Measurements from ENCODE around the gene SLFN12. TPM values are rescaled to one million over a fixed set of nuclear protein-coding genes. Genes with fewer than 3 reads are reported as not detected.

Gene SLFN12
- total and polyA plus RNA-seq, 7 experiments from 2014 or later = 2.2 to 14.9 (median 4.3) TPM

DNA sequence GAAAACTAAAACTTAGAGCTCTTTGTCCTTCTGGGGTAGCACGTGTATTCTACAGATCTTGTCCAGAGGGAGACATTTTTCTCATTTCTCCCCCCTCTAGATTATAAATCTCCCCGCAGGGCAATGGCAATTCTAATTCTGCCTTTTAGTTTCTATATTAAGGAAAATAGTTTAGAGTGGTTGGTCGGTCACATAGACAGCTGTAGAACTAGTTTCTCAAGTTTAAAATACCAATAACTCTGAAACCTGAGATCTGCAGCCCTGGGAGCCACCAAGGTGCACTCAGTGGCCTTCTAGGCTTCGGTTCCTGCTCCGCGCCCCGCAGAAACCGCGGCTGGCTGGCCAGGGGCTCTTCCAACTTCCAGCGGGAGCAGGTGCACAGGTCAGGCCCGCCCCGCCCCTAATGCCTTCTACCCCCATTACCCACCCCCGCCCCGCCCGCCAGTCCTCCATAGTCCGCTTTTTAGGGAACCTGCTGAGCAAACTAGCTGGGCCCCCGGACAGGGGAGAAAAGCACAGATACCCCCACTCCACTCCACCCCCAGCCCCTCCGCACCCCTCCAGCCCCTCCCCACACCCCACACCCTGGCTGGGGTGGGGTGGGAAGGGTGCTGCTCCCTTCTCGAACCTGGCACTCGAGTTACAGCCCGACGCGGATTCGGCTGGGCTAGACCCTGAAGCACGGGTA, 59.3 kb downstream of the SLFN12 start:
- H3K27me3 Mint-ChIP-seq = peaks cover 0 to 4% (median 0%) of the 10 kb centered on the region in 5 donors
- H3K4me1 ChIP-seq (ENCODE audit: control insufficient read depth in 2 of 2, insufficient read depth in 2 of 2, low read length in 2 of 2) = peaks cover 7 to 19% of the 10 kb centered on the region in 2 donors
- intact Hi-C loops (cut with micrococcal nuclease) = loop anchor here (1.0 to 10.0 kb wide), 12 partner anchors 26 to 432 kb away; partner anchors contain the start of genes SLFN13 (in 2 of the 2), SLFN5 (in 2 of the 2), AP2B1 (in 1 of the 2) and SLFN12 (in 1 of the 2)
- H3K27me3 ChIP-seq (ENCODE audit: control insufficient read depth in 2 of 2, insufficient read depth in 2 of 2, low read length in 2 of 2) = no peaks in the 10 kb centered on the region
- H3K36me3 ChIP-seq (ENCODE audit: control insufficient read depth in 2 of 3, insufficient read depth in 3 of 3, low read length in 3 of 3) = peaks cover 0 to 3% (median 0%) of the 10 kb centered on the region in 3 experiments
- peak overlapping the region; percentile 99 for H3K27ac ChIP-seq (ENCODE audit: low read depth, low read length)
- DNase-seq (peak in 5 of 9 donors; percentile 2 to 54 (median 22)), ATAC-seq (peak; percentile 15)
- peak overlapping the region; percentile 94 to 99 (median 98) for H3K4me3 Mint-ChIP-seq
- peaks cover 24 to 75% (median 60%) of the 10 kb centered on the region in 7 donors for H3K4me1 Mint-ChIP-seq
- H3K27ac Mint-ChIP-seq = peak overlapping the region; percentile 92 to 99 (median 99)
- H3K9me3 Mint-ChIP-seq = peaks cover 0 to 25% (median 9%) of the 10 kb centered on the region in 11 donors
- H3K36me3 Mint-ChIP-seq = peaks cover 0 to 40% (median 10%) of the 10 kb centered on the region in 5 donors
- ChIA-PET POLR2A (interaction anchor here (0.5 to 3.5 kb wide), 22 partner anchors 9 to 312 kb away, joined by 3 to 18 read pairs (median 5); partner anchors contain the start of genes PEX12, SLFN12L, SLFN13 and SLFN5), CTCF (interaction anchor here (1.0 to 1.6 kb wide), 3 partner anchors 8 to 115 kb away, joined by 3 to 7 read pairs (median 4); no protein-coding TSS in a partner anchor)
- H3K4me3 ChIP-seq (ENCODE audit: low read length) = peak overlapping the region; percentile 92
- peaks cover 0 to 5% (median 0%) of the 10 kb centered on the region in 3 experiments for H3K9me3 ChIP-seq (ENCODE audit: control insufficient read depth in 2 of 3, low read length in 3 of 3)

DNA sequence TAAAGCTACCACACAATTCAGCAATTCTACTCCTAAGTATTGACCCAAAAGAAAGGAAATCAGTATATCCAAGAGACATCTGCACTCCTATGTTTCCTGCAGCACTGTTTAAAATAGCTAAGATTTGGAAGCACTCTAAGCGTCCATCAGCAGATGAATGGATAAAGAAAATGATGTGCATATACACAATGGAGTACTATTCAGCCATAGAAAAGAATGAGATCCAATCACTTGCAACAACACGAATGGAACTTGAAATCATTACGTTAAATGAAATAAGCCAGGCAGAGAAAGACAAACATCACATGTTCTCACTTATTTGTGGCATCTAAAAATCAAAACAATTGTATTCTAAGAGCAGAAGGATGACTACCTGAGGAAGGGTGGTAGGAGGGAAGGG, 60.4 kb downstream of the SLFN12 start:
- CTCF ChIA-PET = interaction anchor here (1.3 kb wide), 1 partner anchor 168 kb away, joined by 4 read pairs; no protein-coding TSS in a partner anchor
- Histone ChIP-seq H3K36me3 (ENCODE audit: control insufficient read depth in 2 of 3, insufficient read depth in 3 of 3, low read length in 3 of 3) (peaks cover 0 to 3% (median 0%) of the 10 kb centered on the region in 3 experiments), H3K27ac (ENCODE audit: low read depth, low read length) (no peak overlapping the region), H3K4me3 (ENCODE audit: low read length) (no peak overlapping the region), H3K4me1 (ENCODE audit: control insufficient read depth in 2 of 2, insufficient read depth in 2 of 2, low read length in 2 of 2) (peaks cover 12 to 26% of the 10 kb centered on the region in 2 donors), H3K9me3 (ENCODE audit: control insufficient read depth in 2 of 3, low read length in 3 of 3) (peaks cover 0 to 5% (median 0%) of the 10 kb centered on the region in 3 experiments), H3K27me3 (ENCODE audit: control insufficient read depth in 2 of 2, insufficient read depth in 2 of 2, low read length in 2 of 2) (no peaks in the 10 kb centered on the region)
- peak overlapping the region; percentile 42 to 98 (median 85) for H3K4me3 Mint-ChIP-seq
- POLR2A ChIA-PET = interaction anchor here (0.7 to 3.5 kb wide), 5 partner anchors 9 to 165 kb away, joined by 3 to 18 read pairs (median 7); partner anchors contain the start of gene SLFN12L
- H3K9me3 Mint-ChIP-seq = peaks cover 0 to 25% (median 9%) of the 10 kb centered on the region in 11 donors
- intact Hi-C loops (cut with micrococcal nuclease) = loop anchor here (2.0 to 10.0 kb wide), 8 partner anchors 25 to 433 kb away; partner anchors contain the start of genes SLFN5 (in 2 of the 2), AP2B1 (in 1 of the 2), SLFN12 (in 1 of the 2) and SLFN13 (in 1 of the 2)
- H3K36me3 Mint-ChIP-seq = peaks cover 0 to 42% (median 10%) of the 10 kb centered on the region in 5 donors
- H3K4me1 Mint-ChIP-seq = peaks cover 28 to 73% (median 61%) of the 10 kb centered on the region in 7 donors
- DNase-seq (no peak), ATAC-seq (no peak)
- peak overlapping the region in 8 of 9 donors; percentile 8 to 76 (median 38) for H3K27ac Mint-ChIP-seq
- no peaks in the 10 kb centered on the region for H3K27me3 Mint-ChIP-seq

DNA sequence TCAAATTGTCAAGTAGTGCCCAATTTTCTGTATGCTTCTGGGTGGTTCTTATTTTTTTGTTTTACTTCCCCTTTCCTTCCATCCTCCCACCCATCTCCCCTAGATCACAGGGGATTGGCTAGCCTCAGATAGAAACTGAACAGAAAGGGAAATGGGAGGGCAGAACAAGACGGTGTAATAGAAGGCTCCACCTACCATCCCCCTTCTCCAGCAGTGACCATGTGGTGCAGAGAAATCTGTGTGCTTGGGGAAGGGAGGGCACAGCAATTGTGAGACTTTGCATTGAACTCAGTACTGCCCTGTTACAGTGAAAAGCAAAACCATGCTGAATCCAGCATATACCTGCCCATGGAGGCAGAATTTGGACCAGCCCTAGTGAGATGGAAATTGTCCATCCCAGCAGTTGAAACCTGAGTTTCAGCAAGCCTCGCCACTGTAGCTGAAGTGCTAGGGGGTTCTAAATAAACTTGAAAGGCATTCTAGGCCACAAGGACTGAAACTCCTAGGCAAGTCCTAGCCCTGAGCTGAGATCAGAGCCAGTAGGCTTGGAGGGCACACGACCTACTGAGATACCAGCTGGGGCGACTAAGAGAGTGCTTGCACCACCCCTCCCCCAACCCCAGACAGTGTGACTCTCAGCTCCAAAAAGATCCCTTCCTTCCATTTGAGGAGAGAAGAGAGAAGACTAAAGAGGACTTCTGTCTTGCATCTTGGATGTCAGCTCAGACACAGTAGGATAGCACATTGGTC, 64.0 kb downstream of the SLFN12 start:
- ChIA-PET POLR2A (interaction anchor here (0.6 kb wide), 1 partner anchor 170 kb away, joined by 3 read pairs; no protein-coding TSS in a partner anchor), CTCF (no interaction called here)
- Histone ChIP-seq H3K36me3 (ENCODE audit: control insufficient read depth in 2 of 3, insufficient read depth in 3 of 3, low read length in 3 of 3) (peaks cover 0 to 6% (median 0%) of the 10 kb centered on the region in 3 experiments), H3K9me3 (ENCODE audit: control insufficient read depth in 2 of 3, low read length in 3 of 3) (peaks cover 0 to 5% (median 0%) of the 10 kb centered on the region in 3 experiments), H3K27me3 (ENCODE audit: control insufficient read depth in 2 of 2, insufficient read depth in 2 of 2, low read length in 2 of 2) (no peaks in the 10 kb centered on the region), H3K4me3 (ENCODE audit: low read length) (no peak overlapping the region), H3K4me1 (ENCODE audit: control insufficient read depth in 2 of 2, insufficient read depth in 2 of 2, low read length in 2 of 2) (peaks cover 12 to 26% of the 10 kb centered on the region in 2 donors), H3K27ac (ENCODE audit: low read depth, low read length) (peak overlapping the region; percentile 47)
- Mint-ChIP-seq H3K9me3 (peaks cover 0 to 25% (median 9%) of the 10 kb centered on the region in 11 donors), H3K4me3 (peak overlapping the region; percentile 25 to 63 (median 56)), H3K36me3 (peaks cover 8 to 63% (median 30%) of the 10 kb centered on the region in 5 donors), H3K27me3 (no peaks in the 10 kb centered on the region), H3K4me1 (peaks cover 40 to 71% (median 52%) of the 10 kb centered on the region in 7 donors), H3K27ac (peak overlapping the region in 7 of 9 donors; percentile 36 to 80 (median 61))
- peak; percentile 98 for ATAC-seq
- peak in 6 of 9 donors; percentile 11 to 43 (median 30) for DNase-seq
- intact Hi-C loops (cut with micrococcal nuclease) = no loop called here

DNA sequence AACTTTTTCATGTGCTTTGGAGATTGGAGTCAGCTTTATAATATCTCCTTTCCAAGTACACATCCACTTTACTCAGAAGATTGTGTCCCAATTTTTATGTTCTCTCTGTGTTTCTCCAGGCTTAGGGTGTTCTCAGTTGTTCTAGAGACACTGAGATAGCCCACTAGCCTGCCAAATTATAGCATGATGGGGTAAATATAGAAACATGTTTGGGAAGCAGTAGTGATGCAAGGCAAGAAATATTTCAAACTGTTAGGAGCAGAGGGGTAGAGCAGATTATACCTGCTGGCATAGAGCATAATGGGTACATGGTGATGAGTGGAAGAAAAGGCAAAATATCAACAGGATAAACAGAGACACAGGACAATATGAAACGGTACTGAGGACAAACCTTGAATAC, 71.3 kb downstream of the SLFN12 start:
- peaks cover 0 to 17% (median 17%) of the 10 kb centered on the region in 3 experiments for H3K36me3 ChIP-seq (ENCODE audit: control insufficient read depth in 2 of 3, insufficient read depth in 3 of 3, low read length in 3 of 3)
- no peaks in the 10 kb centered on the region for H3K9me3 Mint-ChIP-seq
- no peaks in the 10 kb centered on the region for H3K27me3 Mint-ChIP-seq
- H3K27ac ChIP-seq (ENCODE audit: low read depth, low read length) = no peak overlapping the region
- POLR2A ChIA-PET = interaction anchor here (0.9 to 1.1 kb wide), 3 partner anchors 13 to 206 kb away, joined by 3 to 5 read pairs (median 4); partner anchors contain the start of gene SLFN11
- no peaks in the 10 kb centered on the region for H3K9me3 ChIP-seq (ENCODE audit: control insufficient read depth in 2 of 3, low read length in 3 of 3)
- peak overlapping the region in 1 of 10 donors; percentile 2 for H3K4me3 Mint-ChIP-seq
- H3K4me3 ChIP-seq (ENCODE audit: low read length) = no peak overlapping the region
- H3K4me1 Mint-ChIP-seq = peaks cover 8 to 57% (median 22%) of the 10 kb centered on the region in 7 donors
- CTCF ChIA-PET = no interaction called here
- H3K4me1 ChIP-seq (ENCODE audit: control insufficient read depth in 2 of 2, insufficient read depth in 2 of 2, low read length in 2 of 2) = no peaks in the 10 kb centered on the region
- intact Hi-C loops (cut with micrococcal nuclease) = no loop called here
- peak overlapping the region in 1 of 9 donors; percentile 18 for H3K27ac Mint-ChIP-seq
- H3K36me3 Mint-ChIP-seq = peaks cover 13 to 66% (median 56%) of the 10 kb centered on the region in 5 donors
- no peak for ATAC-seq
- H3K27me3 ChIP-seq (ENCODE audit: control insufficient read depth in 2 of 2, insufficient read depth in 2 of 2, low read length in 2 of 2) = no peaks in the 10 kb centered on the region
- no peak for DNase-seq

Other genes with a start within 250 kb of the SLFN12 start
- gene SLC35G3, start 238.1 kb downstream of the SLFN12 start, total RNA-seq = not detected
- not detected for gene SLC35G3, start 238.1 kb downstream of the SLFN12 start, polyA plus RNA-seq
- gene SLFN5, start 189.4 kb downstream of the SLFN12 start, total RNA-seq = 100 to 1,000 TPM in 4 of 5 experiments, 10 to 100 TPM in 1; 80.0 to 199 (median 133) TPM
- 100 to 1,000 TPM; 103 to 169 TPM for gene SLFN5, start 189.4 kb downstream of the SLFN12 start, polyA plus RNA-seq
- gene SLFN11, start 58.9 kb downstream of the SLFN12 start, total RNA-seq = 10 to 100 TPM; 13.8 to 71.9 (median 29.7) TPM
- 1 to 10 TPM; 5.5 to 8.0 TPM for gene SLFN11, start 58.9 kb downstream of the SLFN12 start, polyA plus RNA-seq
- 10 to 100 TPM; 10.5 to 64.7 (median 21.0) TPM for gene SLFN13, start 16.3 kb upstream of the SLFN12 start, total RNA-seq
- gene SLFN13, start 16.3 kb upstream of the SLFN12 start, polyA plus RNA-seq = 1 to 10 TPM; 3.6 to 5.4 TPM
- gene SLFN12L, start 105.2 kb upstream of the SLFN12 start, total RNA-seq = 100 to 1,000 TPM in 1 of 5 experiments, 10 to 100 TPM in 4; 41.7 to 111 (median 52.9) TPM
- gene SLFN12L, start 105.2 kb upstream of the SLFN12 start, polyA plus RNA-seq = 10 to 100 TPM; 12.0 to 13.6 TPM
- not detected for gene SLFN14, start 128.3 kb upstream of the SLFN12 start, total RNA-seq
- under 1 TPM in 1 of 2 donors, not detected in 1; 0.06 TPM for gene SLFN14, start 128.3 kb upstream of the SLFN12 start, polyA plus RNA-seq
- gene PEX12, start 146.1 kb upstream of the SLFN12 start, total RNA-seq = 1 to 10 TPM; 2.9 to 8.0 (median 5.3) TPM
- gene PEX12, start 146.1 kb upstream of the SLFN12 start, polyA plus RNA-seq = 1 to 10 TPM; 2.2 to 5.0 TPM
- gene AP2B1, start 154.8 kb upstream of the SLFN12 start, total RNA-seq = 100 to 1,000 TPM in 4 of 5 experiments, 10 to 100 TPM in 1; 84.7 to 197 (median 136) TPM
- gene AP2B1, start 154.8 kb upstream of the SLFN12 start, polyA plus RNA-seq = 10 to 100 TPM; 49.0 to 66.0 TPM

Data from naive thymus-derived CD4-positive, alpha-beta T cell (primary cell).